HG03196 (cell line): ENCODE results near the gene BCAT1.
"Not testable (repeated sequence)": the region's sequence is repeated elsewhere in the genome, so short reads cannot be mapped to it uniquely, and the experiment has no call there.

Experiments
- ATAC-seq: cut with Tn5 transposase; IDR thresholded peaks from one replicate; pipeline ENCODE4 v1.9.1; 2021; ENCODE audit not compliant: unreplicated experiment

Gene BCAT1

DNA sequence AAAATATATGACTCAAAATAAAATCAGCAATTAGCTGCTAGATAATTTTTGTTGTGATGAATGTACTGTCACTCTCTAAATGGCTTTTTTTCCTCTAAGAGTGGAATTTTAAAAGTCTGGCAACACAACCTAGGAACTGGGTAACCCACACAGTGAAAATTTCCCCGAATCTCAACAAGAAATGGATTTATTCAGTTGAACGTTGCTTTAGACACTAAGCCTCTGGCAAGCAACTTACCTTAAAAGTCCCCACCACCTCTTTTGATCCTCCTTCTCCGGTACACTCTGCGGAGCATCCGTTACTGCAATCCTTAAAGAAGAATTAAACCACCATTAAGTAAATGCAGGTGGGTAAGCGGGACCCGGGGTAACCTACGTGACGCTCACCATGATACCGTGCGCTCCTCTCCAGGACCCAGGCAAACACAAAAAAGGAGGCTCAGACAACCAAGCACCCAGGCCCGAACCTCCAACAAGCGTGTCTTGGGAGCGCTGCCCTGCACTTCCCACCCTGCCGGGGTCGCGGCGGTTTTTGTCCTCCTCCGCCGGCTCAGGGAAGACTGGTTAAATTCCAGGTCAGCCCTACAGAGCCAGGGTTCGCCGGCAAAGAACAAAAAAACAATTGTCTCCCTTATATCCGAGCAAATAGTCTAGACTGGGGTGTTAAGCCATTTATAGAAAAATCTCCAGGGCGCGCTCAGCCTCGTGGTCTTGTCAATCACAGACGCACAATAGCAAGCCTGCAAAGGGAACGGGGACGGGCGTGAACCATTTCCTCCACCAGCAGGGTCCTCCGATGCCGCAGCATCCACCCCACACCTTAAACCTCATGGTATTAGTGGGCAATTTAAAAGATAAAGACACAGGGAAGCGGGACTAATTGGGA, 47.1 kb downstream of the BCAT1 start:
- ATAC-seq = no peak

DNA sequence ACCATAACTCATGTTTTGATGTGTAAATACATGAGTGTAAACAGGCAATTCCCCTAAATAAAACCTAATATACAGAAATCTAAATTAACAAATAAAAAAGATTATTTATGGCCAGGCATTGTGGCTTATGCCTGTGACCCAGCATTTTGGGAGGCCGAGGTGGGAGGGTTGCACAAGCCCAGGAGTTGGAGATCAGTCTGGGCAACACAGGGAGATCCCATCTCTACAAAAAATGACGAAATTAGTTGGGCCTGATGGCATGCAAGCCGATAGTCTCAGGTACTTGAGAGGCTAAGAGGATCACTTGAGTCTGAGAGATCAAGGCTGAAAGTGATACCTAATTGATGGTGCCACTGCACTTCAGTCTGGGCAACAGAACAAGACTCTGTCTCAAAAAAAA, 48.7 kb downstream of the BCAT1 start:
- ATAC-seq = no peak

DNA sequence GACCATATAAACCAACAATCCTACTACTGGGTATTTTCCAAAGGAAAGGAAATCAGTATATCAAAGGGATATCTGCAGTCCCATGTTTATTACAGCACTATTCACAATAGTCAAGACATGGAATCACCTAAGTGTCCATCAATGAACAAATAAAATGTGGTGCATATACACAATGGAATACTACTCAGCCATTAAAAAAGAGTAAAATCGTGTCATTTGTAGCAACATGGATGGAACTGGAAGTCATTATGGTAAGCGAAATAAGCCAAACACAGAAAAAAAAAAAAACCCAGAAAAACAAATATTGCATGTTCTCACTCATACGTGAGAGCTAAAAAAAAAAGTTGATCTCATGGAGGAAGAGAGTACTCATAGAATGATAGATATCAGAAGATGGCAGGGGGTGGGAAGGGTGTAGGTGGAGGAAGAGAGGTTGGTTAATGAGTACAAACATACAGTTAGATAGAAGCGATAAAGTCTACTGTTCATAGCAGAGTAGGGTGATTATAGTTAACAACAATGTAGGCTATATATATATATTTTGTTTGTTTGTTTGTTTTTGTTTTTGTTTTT, 49.3 kb downstream of the BCAT1 start:
- no peak for ATAC-seq

DNA sequence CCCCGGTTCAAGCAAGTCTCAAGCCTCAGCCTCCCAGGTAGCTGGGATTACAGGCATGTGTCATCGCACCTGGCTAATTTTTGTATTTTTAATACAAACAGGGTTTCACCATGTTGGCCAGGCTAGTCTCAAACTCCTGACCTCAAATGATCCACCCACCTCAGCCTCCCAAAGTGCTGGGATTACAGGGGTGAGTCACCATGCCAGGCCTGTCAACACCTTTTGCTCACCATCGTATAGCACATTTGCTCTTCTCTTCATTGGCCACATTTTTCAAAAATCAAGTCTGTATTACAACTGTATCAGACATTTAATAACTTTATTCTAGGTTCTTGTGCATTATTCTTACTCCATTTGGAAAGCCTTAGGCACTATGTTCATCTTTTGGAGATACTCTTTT, 50.3 kb downstream of the BCAT1 start:
- ATAC-seq = no peak

DNA sequence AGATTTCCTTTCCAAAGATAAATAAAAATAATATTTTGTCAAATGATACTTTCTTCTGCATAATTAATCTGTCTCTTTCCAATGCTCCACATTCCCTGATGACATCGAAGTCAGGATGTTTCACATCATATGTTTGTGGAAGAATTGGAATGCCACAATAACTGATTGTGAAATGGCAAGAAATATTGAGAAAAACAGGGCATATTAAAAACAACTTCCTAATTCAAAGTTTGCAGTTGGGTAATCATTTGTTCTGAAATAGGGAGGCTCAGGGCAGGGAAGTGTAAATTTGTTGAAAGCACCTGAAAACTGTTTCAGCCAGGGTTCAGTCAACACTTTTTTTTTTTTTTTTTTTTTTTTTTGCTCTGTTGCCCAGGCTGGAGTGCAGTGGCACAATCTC, 50.7 kb downstream of the BCAT1 start:
- no peak for ATAC-seq

DNA sequence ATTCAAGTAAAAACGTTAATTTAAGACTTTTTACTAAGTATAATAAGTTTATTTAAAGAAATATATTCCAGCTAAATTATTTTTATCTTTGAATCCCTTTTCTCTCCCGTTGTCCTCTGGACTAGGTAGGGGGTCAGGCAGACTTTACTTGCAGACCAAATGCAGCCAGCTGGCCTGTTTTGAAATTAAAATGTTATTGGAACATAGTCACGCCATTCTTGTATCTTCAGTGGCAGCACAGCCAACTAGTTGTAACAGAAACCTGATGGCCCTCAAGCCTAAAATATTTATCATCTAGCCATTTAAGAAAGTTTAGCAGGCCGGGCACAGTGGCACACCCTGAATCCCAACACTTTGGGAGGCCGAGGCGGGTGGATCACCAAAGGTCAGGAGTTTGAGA, 52.7 kb downstream of the BCAT1 start:
- ATAC-seq = no peak

DNA sequence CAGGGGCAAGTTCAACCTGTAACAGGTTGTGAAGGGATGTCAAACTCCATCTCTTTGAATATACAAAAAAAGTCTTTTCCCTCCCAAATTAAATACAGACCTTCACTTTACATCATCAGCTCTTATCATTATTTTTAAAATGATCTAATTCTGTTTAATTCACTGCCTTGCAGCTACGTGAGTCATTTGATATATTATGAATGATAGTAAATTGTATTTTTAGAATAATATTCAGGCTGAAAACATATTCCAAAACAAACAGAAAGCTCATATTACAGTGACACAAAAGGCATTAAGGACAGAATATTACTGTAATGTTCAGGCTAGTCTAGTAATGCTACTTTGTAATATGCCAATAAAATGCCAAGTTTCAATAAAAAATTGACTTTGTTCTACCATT, 53.3 kb downstream of the BCAT1 start:
- no peak for ATAC-seq

DNA sequence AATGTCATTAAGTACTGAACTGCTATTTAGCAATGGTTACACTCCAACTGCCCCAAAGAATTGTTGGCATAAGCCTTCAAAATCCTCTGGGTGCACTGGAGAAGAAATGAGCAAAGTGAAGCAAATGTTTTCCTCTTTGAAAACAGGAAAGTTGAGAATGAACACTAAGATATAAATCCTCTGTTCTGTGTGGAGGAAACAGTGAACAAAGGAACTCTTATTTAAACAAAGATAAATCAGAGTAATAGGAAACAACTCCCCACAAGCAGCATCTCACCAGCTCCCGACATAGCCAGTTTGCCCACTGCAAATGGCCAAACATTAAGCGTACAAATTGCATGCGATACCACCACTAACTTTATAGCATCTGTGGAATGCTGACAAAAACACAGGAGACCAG, 54.0 kb downstream of the BCAT1 start:
- ATAC-seq = no peak

DNA sequence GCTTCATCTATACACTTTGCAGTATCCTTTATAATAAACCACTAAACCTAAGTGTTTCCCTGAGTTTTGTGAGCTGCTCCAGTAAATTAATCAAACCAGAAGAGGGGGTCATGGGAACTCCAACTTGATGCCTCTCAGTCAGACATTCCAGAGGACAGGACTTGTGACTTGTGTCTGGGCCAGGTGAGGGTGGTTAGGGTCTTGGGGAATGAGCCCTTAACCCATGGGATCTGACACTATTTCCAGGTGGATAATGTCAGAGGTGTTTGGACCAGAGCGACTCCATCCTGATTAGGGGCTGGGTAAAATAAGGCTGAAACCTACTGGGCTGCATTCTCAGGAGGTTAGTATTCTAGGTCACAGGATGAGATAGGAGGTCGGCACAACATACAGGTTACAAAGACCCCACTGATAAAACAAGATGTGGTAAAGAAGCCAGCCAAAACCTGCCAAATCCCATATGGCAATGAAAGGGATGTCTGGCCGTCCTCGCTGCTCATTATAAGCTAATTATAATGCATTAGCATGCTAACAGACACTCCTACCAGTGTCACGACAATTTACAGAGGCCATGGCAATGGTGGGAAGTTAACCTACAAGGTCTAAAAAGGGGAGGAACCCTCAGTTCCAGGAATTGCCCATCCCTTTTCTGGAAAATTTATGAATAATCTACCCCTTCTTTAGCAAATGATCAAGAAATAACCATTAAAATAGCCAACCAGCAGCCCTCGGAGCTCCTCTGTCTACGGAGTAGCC, 58.7 kb downstream of the BCAT1 start:
- no peak for ATAC-seq

DNA sequence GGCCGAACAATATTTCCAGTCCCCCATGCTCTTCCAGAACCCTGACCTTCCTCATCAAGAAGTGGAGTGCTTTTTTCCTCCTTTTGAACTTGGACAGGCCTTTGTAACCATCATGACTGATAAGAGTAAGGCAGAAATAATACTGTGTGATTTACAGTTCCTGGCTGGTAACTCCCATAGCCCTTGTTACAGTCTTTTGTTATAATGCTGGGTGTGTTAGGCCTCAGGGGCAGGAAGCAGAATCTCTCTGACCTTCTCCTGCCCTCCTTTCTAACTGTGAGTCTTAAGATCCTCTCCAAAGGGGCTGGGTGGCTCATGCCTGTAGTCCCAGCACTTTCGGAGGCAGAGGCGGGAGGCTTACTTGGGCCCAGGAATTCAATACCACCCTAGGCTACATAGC, 59.5 kb downstream of the BCAT1 start:
- no peak for ATAC-seq

DNA sequence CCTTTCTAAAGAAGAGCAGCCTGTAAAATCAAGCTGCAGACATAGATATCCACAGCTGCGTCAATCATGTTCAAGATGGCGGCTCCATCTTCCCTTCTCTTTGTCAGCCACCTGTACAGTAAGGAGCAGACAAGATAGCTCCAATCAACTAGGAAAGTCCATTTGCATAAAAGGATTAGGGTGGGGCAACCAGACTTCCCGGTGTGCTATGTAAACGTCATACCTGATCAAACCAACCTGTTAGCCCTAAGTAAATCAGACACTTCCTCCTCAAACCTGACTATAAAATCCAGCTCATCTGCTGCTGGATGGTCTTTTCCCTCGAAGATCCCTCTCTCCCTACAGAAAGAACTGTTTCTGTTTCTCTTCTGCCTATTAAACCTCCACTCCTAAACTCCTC, 60.1 kb downstream of the BCAT1 start:
- no peak for ATAC-seq

DNA sequence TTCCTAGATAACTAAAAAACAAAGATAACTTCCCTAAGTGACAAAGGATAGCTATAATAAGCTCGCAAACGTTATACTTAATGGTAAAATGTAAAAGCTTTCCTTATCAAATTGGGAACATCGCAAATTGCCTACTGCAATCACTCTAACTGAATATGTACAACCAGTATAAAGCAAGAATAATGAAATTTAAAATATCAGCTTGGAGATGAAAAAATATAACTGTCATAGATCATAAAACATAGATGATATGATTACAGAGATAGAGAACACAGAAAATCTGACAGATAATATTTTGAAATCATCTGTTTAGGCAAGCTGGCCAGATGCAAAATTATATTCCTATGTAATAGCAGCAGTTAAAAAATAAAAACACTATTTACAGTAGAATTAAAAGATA, 64.0 kb downstream of the BCAT1 start:
- no peak for ATAC-seq

DNA sequence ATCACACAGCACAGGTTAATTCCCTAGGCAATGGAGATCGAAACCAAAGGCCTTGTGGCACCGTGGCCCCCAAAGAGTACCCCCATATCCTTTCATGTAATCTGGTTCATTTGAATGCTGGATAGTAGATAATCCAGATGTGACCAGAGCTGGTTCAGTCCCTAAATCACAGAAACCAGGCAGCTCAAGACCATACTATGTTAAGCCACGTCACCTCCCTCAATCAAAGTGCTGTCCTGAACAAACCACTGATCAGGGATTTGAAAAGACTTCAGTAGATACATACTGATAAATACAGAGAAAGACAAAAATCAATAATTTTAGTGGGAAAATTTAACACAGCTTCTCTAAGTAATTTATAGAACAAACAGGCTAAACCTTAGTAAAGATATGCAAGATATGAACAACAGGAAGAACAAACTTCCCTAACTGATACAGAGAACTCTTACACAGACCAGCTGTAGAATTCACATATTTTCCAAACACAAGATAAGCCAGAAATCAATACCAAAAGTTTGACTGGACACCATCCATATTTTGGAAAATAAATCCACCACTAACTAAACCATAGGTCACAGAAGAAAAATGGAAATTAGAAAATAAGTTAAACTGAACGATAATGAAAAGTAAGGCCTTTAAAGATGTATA, 67.1 kb downstream of the BCAT1 start:
- ATAC-seq = no peak

DNA sequence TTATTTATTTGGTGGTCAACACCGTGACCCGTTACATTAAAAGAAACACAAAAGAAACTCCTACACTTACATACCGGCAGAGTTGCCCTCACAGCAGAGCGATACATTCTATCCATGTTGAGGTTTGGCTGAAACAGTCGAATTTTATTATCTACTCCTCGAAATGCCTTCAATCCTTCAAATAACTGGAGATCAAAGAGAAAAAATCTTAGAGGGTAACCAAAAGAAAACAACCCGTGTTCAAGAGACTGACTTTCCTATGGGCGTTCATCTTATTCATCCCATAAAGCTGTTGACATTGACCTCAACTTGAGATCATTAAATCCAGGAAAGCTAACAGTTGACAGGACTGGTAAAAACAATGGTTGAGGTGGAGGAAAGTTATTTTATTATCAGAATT, 67.7 kb downstream of the BCAT1 start:
- no peak for ATAC-seq

DNA sequence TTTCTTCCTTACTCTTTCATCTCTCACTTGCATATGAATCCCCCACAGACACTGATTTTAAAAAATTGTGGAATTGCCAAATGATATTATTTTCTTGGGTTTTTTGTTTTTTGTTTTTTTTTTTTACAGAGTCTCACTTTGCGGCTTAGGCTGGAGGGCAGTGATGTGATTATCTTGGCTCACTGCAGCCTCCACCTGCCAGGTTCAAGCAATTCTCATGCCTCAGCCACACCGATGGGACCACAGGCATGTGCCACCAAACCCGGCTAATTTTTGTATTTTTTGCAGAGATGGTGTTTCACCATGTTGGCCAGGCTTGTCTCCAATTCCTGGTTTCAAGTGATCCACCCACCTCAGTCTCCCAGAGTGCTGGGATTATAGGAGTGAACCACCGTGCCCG, 68.2 kb downstream of the BCAT1 start:
- ATAC-seq = no peak

DNA sequence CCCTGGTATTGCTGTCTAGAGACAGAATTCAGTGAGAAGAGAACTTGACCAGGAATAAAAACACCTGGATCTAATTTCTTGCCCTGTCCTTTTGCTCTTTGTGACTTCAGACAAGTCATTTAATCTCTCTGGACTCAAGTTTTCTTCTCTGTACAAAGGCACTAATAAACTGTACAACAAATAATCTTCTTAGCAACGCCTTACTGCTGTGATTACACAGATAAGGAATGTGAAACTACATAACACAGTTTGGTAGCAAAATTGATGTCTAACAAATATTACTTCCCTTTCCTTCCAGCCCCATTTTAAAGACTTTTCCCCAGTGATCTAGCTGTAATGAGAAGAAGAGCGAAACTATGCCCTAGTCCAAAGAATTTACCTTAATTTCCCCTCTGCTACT, 69.3 kb downstream of the BCAT1 start:
- ATAC-seq = no peak

DNA sequence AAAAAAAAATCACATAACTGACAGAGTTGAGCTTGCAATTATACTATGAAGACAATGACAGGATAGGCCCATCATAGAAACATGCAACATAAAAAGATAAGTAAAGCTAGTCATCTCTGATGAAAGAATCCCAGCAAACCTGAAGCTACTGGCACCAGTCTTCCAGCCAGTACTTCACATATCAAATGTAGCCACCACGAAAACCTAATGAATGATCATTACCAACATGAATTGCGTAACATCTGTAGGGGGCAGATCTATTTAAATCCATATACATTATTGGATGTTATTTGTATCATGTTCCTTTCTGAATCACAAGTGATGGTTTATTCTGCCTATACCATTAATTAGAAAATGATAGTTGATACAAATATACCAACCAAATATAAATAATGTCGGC, 73.9 kb downstream of the BCAT1 start:
- no peak for ATAC-seq

DNA sequence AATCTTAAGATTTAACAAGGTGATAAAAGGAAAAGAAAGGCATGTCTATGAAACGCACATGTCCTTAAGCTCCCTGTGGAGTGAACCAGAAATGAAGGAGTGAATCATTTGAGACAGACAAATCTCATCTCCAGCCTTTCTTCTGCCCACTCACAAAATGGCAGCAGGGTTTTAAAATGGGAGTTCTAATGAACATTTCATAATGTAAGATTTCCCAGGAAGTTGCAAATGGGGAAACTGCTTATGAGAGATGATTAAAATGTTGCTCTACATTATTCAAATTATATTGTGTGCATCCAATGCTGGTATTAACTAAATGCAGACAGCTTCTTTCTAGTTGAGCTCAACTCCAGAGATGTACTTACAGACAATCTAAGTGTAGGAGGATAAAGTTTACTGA, 76.7 kb downstream of the BCAT1 start:
- no peak for ATAC-seq

DNA sequence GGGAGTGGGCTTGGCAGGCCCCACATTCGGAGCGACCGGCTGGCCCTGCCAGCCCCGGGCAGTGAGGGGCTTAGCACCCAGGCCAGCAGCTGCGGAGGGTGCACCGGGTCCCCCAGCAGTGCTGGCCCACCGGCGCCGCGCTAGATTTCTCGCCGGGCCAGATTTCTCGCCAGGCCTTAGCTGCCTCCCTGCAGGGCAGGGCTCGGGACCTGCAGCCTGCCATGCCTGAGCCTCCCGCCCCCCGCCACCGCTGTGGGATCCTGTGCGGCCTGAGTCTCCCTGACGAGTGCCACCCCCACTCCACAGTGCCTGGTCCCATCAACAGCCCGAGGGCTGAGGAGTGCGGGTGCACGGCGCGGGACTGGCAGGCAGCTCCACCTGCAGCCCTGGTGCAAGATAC, 82.8 kb downstream of the BCAT1 start:
- ATAC-seq = not testable (repeated sequence)

DNA sequence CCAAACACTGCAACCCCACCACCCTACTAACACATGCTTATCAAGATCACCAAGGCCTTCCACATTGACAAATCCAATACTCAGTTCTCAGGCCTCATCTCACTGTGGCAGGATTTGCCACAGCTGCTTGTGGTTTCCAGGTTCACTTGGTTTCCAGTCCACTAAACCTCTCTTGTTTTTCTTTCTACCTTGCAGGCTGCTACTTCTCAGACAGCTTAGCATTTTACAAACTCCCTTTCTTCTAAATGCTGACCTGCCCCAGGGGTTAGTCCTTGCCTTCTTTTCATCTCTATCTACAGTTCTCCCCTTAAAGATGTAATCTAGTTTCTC, 84.1 kb downstream of the BCAT1 start:
- no peak for ATAC-seq

DNA sequence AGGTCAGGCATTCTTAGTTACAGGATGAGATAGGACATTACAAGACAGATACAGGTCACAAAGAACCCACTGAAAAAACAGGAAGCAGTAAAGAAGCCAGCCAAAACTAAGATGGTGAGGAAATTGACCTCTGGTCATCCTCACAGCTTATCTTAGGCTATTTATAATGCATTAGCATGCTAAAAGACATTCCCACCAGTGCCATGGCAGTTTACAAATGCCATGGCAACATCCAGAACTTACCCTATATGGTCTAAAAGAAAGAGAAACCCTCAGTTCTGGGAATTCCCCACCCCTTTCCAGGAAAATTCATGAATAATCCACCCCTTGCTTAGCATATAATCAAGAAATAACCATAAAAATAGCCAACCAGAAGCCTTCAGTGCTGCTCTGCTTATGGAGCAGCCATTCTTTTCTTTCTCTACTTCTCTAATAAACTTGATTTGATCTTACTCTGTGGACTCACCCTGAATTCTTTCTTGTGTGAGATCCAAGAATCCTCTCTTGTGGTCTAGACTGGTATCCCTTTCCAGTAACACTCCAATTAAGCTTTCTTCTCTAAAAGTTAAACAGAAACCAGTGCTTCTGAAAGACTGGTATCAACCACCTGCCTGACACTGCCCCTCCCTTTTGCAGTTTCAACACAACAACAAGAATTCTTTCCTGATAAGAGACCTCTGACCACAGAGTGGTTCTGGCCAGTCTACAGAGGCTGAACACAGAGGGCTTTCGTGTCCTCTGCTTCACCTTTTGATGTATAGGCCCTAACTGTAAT, 86.9 kb downstream of the BCAT1 start:
- no peak for ATAC-seq
